Skeletal muscle satellite cell (primary cell): ENCODE measurements around the gene CAMKK1.

ENCODE experiments used
- H3K27me3 ChIP-seq: 2 replicates; pipeline ENCODE4 v1.7.0; 2013; ENCODE audit warnings: low read length; ENCODE audit not compliant: control insufficient read depth, insufficient read depth
- H3K36me3 ChIP-seq: 2 replicates; pipeline ENCODE4 v1.7.0; 2013; ENCODE audit warnings: mild to moderate bottlenecking, control low read depth, low read length; ENCODE audit not compliant: insufficient read depth
- H3K4me1 ChIP-seq: 2 replicates; pipeline ENCODE4 v1.7.0; 2013; ENCODE audit warnings: low read length; ENCODE audit not compliant: control insufficient read depth, insufficient read depth
- H3K4me2 ChIP-seq: 2 replicates; pipeline ENCODE4 v1.7.0; 2013; ENCODE audit warnings: mild to moderate bottlenecking, low read length
- H3K4me3 ChIP-seq: 2 replicates; pipeline ENCODE4 v1.7.0; 2013; ENCODE audit warnings: low read length
- H3K9ac ChIP-seq: 2 replicates; pipeline ENCODE4 v1.7.0; 2013; ENCODE audit warnings: mild to moderate bottlenecking, low read depth, low read length, moderate library complexity
- H3K9me3 ChIP-seq: replicated peaks from 2 replicates; pipeline ENCODE4 v1.7.0; 2013; ENCODE audit warnings: mild to moderate bottlenecking, control low read depth, low read length

CAMKK1 gene

DNA sequence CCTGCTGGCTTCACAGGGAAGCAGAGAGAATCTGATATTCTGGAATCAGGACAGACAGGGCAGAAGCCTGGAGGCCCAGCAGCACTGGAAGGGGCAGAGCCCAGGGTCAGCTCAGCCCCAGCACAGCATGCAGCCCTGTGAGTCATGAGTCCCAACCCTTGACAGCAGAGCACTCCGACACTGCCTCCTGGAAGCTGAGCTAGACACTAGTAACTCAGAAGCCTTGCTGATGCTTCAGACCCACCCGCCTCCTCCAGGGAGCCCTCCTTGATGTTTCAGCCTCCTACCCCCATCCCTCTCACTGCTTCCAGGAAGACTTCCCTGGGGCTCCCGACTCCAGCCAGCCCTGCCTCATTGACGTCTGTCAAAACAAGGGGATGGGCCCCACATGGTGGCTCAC is 6.9 kb downstream of the CAMKK1 start:
- H3K9ac ChIP-seq, result peak overlapping the region; percentile 33
- peaks cover 43% of the 10 kb centered on the region for H3K36me3 ChIP-seq
- no peaks in the 10 kb centered on the region for H3K27me3 ChIP-seq
- peaks cover 57% of the 10 kb centered on the region for H3K4me1 ChIP-seq
- peak overlapping the region; percentile 52 for H3K4me2 ChIP-seq
- no peaks in the 10 kb centered on the region for H3K9me3 ChIP-seq
- no peak overlapping the region for H3K4me3 ChIP-seq

GRCh38 chr17:3885271-3885670 is 7.6 kb downstream of the CAMKK1 start:
- H3K9ac ChIP-seq, result peak overlapping the region; percentile 33
- H3K4me1 ChIP-seq, result peaks cover 50% of the 10 kb centered on the region
- H3K36me3 ChIP-seq, result peaks cover 45% of the 10 kb centered on the region
- H3K27me3 ChIP-seq, result no peaks in the 10 kb centered on the region
- H3K4me2 ChIP-seq, result no peak overlapping the region
- H3K9me3 ChIP-seq, result no peaks in the 10 kb centered on the region
- H3K4me3 ChIP-seq, result no peak overlapping the region

GRCh38 chr17:3884188-3884587 is 8.7 kb downstream of the CAMKK1 start:
- peaks cover 50% of the 10 kb centered on the region for H3K36me3 ChIP-seq
- H3K27me3 ChIP-seq, result no peaks in the 10 kb centered on the region
- H3K4me2 ChIP-seq, result no peak overlapping the region
- no peak overlapping the region for H3K4me3 ChIP-seq
- peaks cover 48% of the 10 kb centered on the region for H3K4me1 ChIP-seq
- no peaks in the 10 kb centered on the region for H3K9me3 ChIP-seq
- no peak overlapping the region for H3K9ac ChIP-seq

DNA sequence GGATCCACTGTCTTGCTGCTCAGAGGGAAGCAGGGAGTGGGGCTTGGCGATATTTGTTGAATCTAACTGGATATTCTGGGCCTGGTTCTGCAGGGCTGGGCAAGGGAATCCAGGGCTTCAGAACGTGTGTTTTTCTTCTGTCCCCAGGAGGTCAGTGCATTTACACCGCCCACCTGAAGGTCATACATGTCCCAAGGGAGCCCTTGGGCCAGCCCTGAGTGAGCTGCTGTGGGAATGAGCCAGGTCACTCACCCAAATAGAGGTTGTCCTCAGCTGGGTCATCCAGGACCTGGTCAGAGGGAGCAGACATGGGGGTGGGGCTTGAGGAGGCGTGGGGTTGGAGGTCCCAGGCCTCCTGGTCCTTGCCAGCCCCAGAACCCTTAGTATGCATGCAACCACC is 10.6 kb downstream of the CAMKK1 start:
- H3K4me3 ChIP-seq, result no peak overlapping the region
- H3K9ac ChIP-seq, result no peak overlapping the region
- peaks cover 61% of the 10 kb centered on the region for H3K36me3 ChIP-seq
- no peaks in the 10 kb centered on the region for H3K9me3 ChIP-seq
- H3K4me1 ChIP-seq, result peaks cover 30% of the 10 kb centered on the region
- H3K4me2 ChIP-seq, result no peak overlapping the region
- no peaks in the 10 kb centered on the region for H3K27me3 ChIP-seq

DNA sequence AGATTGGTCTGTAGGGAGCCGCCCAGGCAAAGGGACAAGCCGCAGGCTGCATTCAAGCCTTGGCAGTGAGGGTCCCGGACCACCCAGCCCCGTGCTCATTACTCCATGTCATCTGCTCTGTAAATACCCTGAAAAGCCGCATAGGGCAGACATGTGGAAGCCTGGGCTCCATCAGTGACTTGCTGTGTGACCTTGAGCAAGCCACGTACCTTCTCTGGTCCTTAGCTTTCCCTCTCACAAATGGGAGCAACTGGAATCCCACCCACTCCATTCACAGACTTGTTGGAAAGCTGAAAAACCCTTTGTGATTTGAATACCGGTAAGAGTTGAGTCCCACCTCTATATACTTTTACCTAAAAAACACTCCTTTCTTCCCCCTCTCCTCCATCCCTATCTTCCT is 11.9 kb downstream of the CAMKK1 start:
- Histone ChIP-seq H3K27me3 (no peaks in the 10 kb centered on the region), H3K4me3 (no peak overlapping the region), H3K4me1 (peaks cover 17% of the 10 kb centered on the region), H3K9ac (no peak overlapping the region), H3K4me2 (no peak overlapping the region), H3K9me3 (no peaks in the 10 kb centered on the region), H3K36me3 (peaks cover 68% of the 10 kb centered on the region)

DNA sequence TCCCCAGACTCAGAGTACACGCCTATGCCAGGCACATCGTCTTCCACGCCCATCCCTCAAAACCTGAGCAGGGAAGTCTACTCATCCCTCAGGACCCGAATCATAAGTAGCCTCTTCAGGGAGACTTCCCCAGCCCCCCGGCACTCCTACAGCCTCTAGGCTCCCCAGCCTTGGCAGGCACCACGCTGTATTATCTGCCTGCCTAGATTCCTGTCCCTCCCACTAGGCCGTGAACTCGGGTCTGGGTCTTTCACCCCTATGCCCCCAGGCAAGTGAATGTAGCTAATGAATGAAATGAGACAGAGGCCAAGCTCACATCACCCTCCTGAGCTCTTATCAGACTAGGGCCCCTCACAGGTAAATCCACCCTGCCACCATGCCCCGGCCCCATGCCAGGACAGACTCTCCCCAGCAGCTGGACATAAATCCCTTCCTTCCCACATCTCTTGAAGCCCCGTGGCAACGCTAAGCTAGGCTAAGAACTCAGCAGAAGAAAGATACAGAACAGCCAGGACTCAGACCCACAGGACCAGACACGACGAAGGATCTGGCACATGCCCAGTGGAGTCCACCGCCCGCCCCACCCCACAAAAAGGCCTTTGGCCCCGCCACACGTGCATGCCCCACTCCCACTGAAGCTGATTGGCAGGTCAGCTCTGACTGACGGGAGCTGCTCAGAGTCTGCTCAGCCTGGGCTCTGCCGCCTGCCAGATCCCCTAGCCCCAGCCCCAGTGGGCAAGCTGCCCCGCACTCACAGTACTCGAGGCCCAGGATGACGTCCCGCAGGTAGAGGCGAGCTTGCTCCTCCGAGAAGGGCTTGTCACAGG is 13.0 kb downstream of the CAMKK1 start:
- peaks cover 9% of the 10 kb centered on the region for H3K4me1 ChIP-seq
- no peak overlapping the region for H3K4me3 ChIP-seq
- H3K27me3 ChIP-seq, result no peaks in the 10 kb centered on the region
- H3K36me3 ChIP-seq, result peaks cover 71% of the 10 kb centered on the region
- H3K9ac ChIP-seq, result no peak overlapping the region
- H3K9me3 ChIP-seq, result no peaks in the 10 kb centered on the region
- H3K4me2 ChIP-seq, result no peak overlapping the region

DNA sequence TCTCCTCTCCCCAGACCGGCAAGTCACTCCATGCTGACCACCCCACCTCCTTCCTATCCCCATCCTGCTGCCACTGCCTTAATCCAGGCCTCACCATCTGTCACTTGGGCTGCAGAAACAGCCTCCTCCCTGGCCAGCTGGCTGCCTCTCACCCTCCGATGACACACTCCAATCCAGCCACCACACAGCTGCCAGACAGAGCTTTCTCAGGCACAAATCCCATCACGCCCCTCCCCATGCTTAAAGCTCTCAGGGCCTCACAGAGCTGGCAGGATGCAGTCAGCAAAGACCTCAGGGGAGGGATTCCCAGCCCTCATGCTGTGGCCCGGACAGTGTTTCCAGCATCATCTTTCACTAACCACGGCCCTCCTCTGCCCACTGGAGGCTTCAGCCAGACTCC is 13.7 kb downstream of the CAMKK1 start:
- H3K9ac ChIP-seq, result no peak overlapping the region
- no peak overlapping the region for H3K4me2 ChIP-seq
- H3K9me3 ChIP-seq, result no peaks in the 10 kb centered on the region
- peaks cover 9% of the 10 kb centered on the region for H3K4me1 ChIP-seq
- H3K27me3 ChIP-seq, result no peaks in the 10 kb centered on the region
- H3K4me3 ChIP-seq, result no peak overlapping the region
- H3K36me3 ChIP-seq, result peaks cover 65% of the 10 kb centered on the region

DNA sequence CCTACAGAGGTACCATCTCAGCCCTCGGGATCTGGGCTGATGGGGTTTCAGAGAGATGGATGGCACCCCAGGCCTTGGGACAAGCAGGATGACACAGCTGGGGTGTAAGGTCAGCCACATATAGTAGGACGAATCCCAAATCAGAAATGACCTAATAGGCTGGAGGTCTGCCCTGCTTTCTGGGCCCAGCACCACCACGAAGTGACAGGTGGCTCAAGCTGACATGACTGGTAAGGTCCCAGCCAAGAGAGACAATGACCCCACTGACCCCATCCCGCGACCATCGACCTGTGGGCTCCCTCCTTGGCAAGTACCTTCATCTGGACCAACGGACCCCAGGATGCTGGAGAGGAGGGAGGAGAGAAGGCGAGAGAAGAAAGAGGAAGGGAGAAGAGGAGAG is 15.6 kb downstream of the CAMKK1 start:
- no peaks in the 10 kb centered on the region for H3K9me3 ChIP-seq
- no peak overlapping the region for H3K4me3 ChIP-seq
- H3K9ac ChIP-seq, result no peak overlapping the region
- H3K4me1 ChIP-seq, result peaks cover 9% of the 10 kb centered on the region
- H3K36me3 ChIP-seq, result peaks cover 66% of the 10 kb centered on the region
- H3K27me3 ChIP-seq, result no peaks in the 10 kb centered on the region
- H3K4me2 ChIP-seq, result no peak overlapping the region

GRCh38 chr17:3875317-3875716 is 17.5 kb downstream of the CAMKK1 start:
- Histone ChIP-seq H3K27me3 (no peaks in the 10 kb centered on the region), H3K4me1 (peaks cover 9% of the 10 kb centered on the region), H3K4me2 (no peak overlapping the region), H3K9me3 (no peaks in the 10 kb centered on the region), H3K36me3 (peaks cover 57% of the 10 kb centered on the region), H3K4me3 (no peak overlapping the region), H3K9ac (no peak overlapping the region)

- H3K36me3 ChIP-seq, result peaks cover 52% of the 10 kb centered on the region
- no peaks in the 10 kb centered on the region for H3K4me1 ChIP-seq
- no peak overlapping the region for H3K9ac ChIP-seq
- H3K4me3 ChIP-seq, result no peak overlapping the region
- no peaks in the 10 kb centered on the region for H3K9me3 ChIP-seq
- no peak overlapping the region for H3K4me2 ChIP-seq
- H3K27me3 ChIP-seq, result no peaks in the 10 kb centered on the region
Measured at GRCh38 chr17:3873862-3874261, 19.0 kb downstream of the CAMKK1 start.

GRCh38 chr17:3870871-3871306 is 22.0 kb downstream of the CAMKK1 start:
- H3K4me1 ChIP-seq, result peaks cover 5% of the 10 kb centered on the region

GRCh38 chr17:3867606-3868005 is 25.2 kb downstream of the CAMKK1 start:
- Histone ChIP-seq H3K27me3 (no peaks in the 10 kb centered on the region), H3K36me3 (peaks cover 9% of the 10 kb centered on the region), H3K4me2 (no peak overlapping the region), H3K4me1 (peaks cover 18% of the 10 kb centered on the region), H3K4me3 (no peak overlapping the region), H3K9ac (no peak overlapping the region), H3K9me3 (no peaks in the 10 kb centered on the region)

More at GRCh38 chr17:3870871-3871306, 22.0 kb downstream of the CAMKK1 start:
- no peak overlapping the region for H3K4me3 ChIP-seq
- H3K36me3 ChIP-seq, result peaks cover 33% of the 10 kb centered on the region
- H3K9ac ChIP-seq, result no peak overlapping the region
- no peak overlapping the region for H3K4me2 ChIP-seq
- no peaks in the 10 kb centered on the region for H3K27me3 ChIP-seq
- no peaks in the 10 kb centered on the region for H3K9me3 ChIP-seq
